Subcutaneous adipose tissue (tissue), 4 donors: ENCODE measurements around the gene IL1RAP. TPM values are rescaled to one million over a fixed set of nuclear protein-coding genes. Genes with fewer than 3 reads are reported as not detected.

ENCODE experiments used
- total RNA-seq, 4 donors: library from RNA; depleted of rRNA; stranded (reverse); fragments of >200 nt; gene quantifications; one replicate each; pipeline ENCODE4 v1.1.0, GENCODE V29; 2016
- TF ChIP-seq, protein P1 (sequence below): fragments of 450-650 bp; IDR thresholded peaks from one replicate; pipeline ENCODE4 v1.5.1; 2016; ENCODE audit warnings: low read depth, mild to moderate bottlenecking, control low read depth, antibody characterized with exemption, moderate library complexity

IL1RAP gene, protein sequence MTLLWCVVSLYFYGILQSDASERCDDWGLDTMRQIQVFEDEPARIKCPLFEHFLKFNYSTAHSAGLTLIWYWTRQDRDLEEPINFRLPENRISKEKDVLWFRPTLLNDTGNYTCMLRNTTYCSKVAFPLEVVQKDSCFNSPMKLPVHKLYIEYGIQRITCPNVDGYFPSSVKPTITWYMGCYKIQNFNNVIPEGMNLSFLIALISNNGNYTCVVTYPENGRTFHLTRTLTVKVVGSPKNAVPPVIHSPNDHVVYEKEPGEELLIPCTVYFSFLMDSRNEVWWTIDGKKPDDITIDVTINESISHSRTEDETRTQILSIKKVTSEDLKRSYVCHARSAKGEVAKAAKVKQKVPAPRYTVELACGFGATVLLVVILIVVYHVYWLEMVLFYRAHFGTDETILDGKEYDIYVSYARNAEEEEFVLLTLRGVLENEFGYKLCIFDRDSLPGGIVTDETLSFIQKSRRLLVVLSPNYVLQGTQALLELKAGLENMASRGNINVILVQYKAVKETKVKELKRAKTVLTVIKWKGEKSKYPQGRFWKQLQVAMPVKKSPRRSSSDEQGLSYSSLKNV
- total RNA-seq: 10 to 100 TPM in 2 of 4 donors, 1 to 10 TPM in 2; 4.7 to 18.9 (median 9.7) TPM

DNA sequence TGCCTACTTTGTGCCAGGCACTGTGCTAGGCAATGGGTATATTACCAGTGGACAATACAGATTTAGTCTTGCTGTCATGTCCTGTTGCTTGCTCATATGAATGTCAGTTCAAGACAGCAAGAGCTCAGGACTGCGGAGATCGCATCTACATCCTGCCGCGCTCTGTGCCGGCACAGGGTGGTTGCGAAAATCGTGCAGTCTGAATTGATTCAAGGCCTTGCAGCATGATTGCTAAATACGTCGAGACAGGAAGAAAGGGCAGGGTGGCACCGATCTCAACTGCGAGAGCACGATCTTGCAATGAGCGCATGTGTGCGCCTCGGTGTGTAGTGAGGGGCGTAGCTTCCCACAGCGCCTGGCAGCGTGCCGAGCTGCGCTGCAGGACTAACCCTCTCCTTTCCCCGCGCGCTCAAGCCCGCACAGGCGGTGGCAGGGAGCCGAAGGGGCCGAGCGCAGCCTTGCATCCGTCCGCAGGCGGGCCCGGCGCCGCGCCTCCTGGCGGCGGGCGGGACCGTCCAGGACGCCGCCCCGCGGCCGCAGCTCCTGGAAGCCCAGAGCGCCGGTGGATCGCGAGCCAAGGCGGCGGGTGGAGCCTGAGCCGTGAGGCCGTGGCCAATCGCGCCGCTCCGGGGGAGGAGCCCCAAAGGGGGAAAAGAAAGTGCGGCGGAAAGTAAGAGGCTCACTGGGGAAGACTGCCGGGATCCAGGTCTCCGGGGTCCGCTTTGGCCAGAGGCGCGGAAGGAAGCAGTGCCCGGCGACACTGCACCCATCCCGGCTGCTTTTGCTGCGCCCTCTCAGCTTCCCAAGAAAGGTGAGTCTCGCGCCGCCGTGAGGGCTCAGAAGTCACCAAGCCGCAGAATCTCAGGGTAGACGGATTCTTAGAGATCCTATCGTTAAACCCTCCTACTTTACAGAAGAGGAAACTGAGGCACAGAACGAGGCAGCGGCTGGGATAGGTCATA, at the start of gene IL1RAP:
Gene IL1RAP (plus strand): TSS at position 677 of the 962 bp plus-strand sequence. CDS start 50,205 bp downstream, outside the sequence.
- TF ChIP-seq, protein P1, sequence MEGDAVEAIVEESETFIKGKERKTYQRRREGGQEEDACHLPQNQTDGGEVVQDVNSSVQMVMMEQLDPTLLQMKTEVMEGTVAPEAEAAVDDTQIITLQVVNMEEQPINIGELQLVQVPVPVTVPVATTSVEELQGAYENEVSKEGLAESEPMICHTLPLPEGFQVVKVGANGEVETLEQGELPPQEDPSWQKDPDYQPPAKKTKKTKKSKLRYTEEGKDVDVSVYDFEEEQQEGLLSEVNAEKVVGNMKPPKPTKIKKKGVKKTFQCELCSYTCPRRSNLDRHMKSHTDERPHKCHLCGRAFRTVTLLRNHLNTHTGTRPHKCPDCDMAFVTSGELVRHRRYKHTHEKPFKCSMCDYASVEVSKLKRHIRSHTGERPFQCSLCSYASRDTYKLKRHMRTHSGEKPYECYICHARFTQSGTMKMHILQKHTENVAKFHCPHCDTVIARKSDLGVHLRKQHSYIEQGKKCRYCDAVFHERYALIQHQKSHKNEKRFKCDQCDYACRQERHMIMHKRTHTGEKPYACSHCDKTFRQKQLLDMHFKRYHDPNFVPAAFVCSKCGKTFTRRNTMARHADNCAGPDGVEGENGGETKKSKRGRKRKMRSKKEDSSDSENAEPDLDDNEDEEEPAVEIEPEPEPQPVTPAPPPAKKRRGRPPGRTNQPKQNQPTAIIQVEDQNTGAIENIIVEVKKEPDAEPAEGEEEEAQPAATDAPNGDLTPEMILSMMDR: no peak

DNA sequence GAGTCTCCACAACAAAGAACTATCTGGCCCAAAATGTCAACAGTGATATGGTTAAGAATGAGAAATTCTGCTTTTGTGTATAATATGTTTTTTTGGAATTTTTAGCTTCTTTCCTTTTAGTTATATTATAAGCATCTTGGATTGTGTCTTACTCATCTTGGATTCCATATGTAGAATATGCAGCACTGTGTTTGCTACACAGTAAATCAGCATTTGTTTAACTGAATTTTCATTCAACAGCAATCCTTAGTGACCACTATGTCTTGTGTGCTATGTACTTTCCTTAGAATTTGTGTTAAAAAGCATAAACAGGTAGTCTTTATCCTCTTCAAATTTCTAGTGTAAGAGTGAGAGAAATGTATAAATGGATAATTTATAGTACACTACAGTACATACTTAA, 46.0 kb upstream of the IL1RAP start:
- TF ChIP-seq, protein P1: no peak

DNA sequence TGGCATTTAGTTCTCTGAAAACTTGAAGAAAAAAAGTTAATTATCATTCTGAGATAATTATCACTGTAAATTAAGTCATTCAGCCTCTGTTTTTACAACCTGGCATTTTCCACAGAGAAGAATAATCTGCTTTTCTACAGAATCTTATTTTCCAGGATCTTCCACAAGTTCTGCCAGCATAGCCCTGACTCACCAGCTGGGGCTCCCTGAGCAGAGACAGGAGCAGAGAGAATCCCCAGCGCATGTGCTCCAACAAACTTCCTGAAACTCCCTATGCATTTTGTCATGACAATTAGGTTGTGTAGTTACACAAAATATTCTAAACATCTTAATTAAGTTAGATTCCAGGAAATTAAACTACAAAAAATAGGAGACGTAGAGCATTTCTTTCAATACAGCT, 32.1 kb upstream of the IL1RAP start:
- TF ChIP-seq, protein P1: no peak

DNA sequence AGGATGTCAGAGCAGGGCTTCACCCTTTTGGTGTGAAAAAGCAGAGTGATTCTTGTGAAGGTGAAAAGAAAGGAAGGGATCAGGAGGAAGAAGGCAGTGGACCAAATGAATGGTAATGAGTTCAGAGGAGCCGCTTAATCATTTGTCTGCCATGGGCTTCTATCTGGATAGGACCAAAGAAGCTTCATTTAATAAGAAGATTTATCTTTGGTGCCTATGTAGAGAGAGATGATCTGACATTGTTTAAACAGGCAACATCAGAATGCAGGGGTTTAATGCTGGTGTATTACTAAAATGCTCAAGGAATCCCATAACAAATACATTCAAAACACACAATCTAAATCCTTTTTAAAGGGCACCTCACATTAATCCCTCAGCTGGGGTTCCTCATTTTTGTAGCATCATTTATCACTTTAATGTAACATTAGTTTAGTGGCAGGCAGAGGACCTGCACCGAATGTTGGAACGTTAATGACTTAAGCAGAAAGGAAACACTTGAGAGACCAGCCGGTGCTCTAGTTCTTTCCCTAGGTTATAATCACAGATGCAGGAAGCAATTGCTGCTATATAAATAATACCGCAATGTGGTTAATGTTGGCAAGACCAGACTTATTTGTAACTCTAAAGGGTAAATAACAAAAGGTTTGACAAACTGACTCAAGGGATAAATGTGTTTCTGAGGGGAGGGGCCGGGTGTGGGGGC, 27.9 kb upstream of the IL1RAP start:
- TF ChIP-seq, protein P1: no peak

DNA sequence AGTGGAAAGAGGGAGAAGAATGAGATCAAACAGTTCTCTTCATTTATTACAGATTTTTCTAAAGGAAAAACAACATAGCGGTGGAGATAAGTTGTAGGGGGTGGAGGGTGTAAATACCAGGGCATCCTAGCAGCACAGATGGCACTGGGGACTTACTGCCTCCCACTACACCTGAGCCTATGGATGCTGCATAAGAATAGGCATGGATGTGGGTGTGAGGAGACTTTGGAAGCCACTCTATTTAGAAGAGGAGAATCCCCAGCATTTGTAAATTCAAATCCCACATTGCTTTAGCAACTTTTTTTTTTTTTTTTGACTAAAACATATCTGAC, 27.4 kb upstream of the IL1RAP start:
- TF ChIP-seq, protein P1: no peak

DNA sequence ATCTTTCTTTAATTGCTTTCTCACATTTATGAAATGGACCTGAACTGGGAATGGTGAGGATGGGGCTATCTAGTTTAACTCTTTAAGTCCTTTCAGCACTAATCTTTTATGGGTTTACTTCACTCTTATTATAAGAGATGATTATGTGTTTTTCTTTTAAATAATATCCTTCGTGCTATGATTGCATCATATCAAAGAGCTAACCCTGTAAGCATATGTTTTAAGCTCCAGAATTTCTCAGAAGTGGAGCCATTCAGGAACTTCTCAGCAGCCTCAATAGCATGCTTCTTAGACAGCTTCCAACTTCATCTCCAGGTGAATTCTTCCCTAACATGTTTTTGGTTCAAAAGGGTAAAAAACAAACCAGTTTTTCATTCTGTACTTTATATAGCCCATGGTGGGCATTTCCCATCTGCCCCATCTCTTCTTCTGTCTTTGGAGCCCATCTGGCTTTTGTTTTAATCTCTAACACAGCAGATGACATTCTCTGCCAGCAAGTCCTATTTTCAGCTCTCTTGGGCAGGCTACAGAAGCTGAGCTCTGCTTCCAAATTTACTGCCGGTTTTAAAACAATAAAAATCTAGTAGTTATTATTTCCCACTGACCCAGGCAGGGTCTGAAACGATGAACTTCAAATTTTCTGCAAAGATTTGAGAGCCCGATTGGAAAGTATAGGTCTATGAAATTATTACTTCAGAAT, 26.8 kb upstream of the IL1RAP start:
- TF ChIP-seq, protein P1: no peak
